Hepatic stellate cell (primary cell): ENCODE data around the gene VRK1.

Source experiments
- DNase-seq: peaks from one replicate; pipeline ENCODE4 v3.0.0; 2011; ENCODE audit warnings: low spot score

VRK1 gene

DNA sequence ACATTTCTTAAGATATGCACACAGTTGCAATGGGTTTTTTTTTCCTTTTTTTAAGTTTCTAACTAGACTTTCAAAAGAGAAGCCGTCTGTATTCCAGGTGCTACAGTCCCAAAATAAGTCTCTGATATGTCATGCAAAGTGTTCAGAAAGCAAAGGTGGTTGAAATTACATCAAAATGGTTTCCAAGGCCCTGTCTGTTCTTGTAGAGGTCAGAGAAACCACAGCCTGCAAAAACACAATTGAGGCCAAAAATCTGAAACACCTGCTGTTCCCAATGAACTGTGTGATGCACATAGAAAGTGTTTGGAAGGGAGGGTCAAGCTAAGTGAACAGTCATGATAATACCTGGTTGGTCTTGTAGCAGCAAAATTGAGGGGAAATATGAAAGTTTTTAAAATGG lies 91.0 kb downstream of the VRK1 start:
- no peak for DNase-seq

DNA sequence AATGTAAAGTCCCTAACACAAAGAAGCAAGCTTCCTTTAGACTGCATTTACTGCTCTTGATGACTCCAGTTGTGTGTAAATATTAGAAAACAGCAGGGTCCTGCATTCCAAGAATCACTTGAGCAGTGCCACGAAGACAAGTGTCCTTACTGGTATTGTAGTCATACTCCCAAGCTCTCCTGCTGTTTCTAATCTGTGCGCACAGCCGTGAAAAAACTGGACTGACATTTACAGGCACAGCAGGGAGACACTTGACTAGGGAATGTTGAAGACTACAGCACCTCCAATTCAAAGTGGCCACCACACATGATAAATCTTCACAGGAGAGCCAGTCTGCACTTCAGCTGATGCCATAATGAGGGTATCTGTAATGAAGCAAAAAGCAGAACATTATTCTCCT lies 91.4 kb downstream of the VRK1 start:
- DNase-seq, result no peak

DNA sequence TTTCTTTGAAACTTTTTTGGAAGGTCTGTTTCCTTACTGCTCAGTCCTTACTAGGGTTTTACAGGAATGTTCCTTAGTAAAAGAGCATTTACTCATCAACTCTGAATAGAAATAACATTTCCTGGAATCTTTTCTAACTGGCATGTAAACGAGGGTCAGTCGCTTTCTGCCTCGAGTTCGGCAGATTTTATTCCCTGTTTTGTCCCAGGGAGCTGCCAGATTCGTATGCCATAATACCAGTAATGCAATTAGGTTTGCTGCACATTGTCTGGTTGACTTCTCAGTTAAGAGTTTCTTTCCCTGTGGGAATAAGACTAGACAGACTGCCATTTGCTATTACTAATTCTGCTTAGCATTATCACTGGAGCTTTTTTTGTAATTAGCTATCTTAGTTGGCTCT lies 91.9 kb downstream of the VRK1 start:
- no peak for DNase-seq

DNA sequence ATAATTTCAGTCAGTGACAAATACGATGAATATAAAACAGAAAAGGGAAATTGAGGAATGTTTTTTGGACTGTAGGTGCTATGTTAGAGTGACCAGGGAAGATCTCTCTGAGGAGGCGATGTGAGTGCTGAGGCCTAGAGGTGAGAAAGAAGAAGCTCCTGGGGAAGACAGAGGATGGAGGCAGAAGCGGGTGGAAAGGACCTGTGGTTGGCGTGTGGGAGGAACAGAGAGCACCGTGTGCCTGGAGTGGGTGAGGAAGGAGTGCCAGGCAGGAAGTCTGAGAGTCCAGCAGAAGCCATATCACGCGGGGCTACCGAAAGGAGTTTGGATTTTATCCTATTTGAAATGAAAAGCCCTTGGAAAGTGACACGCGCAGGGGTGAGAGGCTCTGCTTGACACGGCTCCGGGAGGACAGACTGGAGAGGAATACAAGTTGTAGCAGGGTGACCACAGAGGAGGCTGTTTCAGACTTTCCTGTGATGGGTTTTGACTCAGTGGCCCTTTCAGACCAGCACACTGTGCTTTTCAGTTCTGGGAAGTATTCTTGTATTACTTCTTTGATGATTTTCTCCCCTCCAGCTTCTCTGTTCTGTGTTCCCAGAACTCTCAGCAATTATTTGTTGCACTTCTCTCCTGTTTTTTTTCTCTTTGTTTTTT lies 96.9 kb downstream of the VRK1 start:
- no peak for DNase-seq

DNA sequence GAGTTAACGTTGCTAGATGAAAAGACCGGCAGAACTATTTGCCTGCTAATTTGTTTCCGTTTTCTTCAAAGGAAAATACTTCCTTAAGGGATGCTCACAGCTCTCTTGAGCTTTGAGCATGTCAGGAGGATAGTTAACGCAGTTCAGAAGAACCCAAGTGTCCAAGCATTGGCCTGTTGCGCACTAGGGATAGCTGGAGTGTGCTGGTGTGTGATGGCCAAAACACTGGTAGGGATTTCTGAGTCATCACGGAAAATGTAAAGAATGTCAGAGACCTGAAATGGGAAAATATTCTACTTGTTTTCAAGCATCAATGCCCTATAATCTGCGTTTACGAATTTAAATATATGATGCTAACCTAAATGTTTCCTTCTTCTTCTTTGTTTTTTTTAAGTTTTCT lies 97.8 kb downstream of the VRK1 start:
- DNase-seq, result no peak

DNA sequence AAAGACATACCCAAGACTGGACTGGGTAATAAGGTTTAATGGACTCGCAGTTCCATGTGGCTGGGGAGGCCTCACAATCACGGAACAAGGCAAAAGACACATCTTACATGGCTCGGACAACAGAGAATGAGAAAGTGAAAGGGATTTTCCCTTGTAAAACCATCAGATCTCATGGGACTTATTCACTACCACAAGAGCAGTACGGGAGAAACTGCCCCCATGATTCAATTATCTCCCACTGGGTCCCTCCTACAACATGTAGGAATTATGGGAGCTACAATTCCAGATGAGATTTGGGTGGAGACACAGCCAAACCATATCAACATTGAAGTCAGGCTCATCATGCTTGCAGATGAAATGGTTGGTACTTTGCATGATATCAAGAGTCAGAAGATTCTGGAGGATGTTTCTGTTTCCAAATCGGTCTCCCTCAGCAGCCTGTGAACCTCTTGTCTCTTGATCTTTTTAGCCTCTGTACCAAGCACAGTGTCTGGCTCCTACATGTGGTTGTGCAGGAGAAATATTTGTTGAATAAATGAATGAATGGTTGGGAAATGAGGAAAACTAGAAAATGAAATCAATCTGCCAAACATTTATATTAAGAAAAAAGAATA lies 98.6 kb downstream of the VRK1 start:
- DNase-seq, result no peak

DNA sequence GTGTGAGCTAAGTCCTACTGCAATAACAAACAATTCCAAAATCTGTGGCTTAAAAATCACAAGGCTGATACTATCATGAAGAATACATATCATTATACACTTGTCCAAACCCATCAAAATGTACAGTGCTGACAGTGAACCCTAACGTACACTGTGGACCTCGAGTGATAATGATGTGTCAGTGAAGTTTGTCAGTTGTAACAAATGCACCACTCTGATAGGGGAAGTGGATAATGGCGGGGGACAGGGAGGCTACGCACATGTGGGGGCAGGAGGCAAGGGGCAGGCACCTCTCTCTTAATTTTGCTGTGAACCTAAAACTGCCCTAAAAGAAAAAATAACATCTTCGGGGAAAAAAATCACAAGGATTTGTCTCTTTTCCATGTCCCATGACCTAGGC lies 100.0 kb downstream of the VRK1 start:
- no peak for DNase-seq

DNA sequence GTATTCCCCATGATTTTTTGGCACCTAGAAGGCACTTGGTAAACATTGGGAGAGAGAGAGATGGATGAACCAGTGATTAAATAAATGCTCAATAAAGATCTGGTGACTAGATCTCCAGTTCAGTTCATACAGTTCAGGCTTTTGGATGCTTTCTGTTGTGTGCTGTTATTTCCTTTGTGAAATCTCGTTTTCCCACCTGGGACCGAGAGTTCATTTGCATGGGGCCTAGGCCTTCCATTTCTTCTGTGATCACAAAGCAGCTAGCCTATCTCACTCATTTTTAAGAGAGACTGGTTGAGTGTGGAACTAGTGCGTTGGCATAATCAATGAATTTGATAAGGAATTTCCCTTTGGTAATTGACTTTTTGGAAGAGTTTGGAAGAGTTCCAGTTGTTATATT lies 104.0 kb downstream of the VRK1 start:
- DNase-seq, result no peak

DNA sequence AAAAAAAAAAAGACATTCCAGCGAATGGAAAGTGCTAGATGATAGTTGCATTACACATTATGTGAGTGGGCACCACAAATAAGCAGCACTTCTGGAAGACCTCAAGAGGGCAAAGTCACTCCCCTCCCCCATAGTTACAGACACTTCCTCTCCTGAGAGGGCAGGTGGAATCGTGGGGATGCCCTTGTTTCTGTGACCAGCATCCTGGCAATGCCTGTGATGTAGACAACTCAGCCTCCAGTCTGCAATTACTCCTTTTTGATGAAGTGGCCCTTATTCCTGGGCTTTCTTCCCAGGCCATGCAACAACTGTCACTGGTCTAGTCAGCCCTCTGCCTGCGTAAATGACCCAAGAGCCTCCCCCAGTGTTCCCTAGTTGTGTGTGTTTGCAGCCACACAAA lies 104.8 kb downstream of the VRK1 start:
- DNase-seq, result no peak

DNA sequence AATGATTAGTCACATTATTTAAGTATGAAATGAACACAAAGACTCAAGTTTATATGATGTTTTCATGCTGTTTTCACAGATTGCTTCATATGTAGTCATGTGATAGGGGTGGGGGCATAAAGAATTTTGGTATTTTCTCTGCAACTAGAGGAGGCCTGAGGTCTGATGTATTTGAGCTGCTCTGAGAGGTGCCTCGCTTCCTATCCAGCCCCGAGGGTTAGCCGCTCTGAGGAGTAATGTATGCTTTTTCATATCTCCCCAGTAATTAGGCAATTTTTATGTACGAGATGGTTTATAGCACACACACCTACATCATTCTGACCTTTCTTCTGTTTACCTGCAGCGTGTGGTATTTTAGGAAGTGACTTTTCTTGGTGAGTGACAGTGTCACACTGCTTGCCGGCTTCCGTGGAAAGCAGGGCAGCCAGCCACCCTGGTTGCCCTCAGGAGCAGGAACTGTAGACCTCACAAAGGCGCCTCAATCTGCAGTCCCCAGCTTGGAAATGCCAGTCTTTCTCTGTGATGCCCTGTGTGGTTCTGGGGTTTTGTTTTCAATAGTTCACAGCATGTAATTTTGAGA lies 106.4 kb downstream of the VRK1 start:
- no peak for DNase-seq

DNA sequence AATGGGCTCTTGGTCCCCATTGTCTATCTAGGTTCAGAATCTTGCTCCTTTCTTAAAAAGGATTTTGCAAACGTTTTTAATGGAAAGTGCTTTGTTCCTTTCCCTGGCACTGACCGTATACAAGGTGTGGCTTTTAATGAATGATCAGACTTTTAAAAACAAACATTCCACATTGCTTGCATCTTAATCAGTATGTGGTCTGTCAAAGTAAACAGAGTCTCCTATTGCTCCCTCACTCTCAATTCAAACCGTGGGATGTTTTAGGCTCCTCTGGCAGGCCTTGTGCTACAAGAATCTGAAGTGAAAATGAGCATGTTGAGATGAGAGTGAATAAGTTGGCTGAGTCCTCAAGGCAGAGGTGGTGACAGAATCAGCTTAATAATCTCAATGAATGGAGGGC lies 107.0 kb downstream of the VRK1 start:
- DNase-seq, result no peak

DNA sequence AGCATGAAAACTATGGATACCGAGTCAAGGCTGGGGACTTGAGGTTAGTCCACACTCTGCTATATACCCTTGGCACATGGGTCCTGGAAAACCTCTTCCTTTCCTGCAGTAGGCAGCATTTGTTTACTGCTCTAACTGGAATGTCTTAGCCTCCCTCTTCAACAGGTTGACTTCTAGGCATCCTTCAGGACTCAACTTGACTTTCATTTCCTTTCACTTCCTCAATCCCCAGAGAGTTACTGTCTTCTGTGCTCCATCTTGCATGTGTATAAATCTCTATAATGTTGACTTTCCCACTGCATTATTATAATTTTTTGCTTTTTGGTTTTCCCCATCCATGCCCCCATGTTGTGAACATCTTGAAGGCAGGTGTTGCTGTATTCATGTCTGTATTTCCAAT lies 107.9 kb downstream of the VRK1 start:
- no peak for DNase-seq

DNA sequence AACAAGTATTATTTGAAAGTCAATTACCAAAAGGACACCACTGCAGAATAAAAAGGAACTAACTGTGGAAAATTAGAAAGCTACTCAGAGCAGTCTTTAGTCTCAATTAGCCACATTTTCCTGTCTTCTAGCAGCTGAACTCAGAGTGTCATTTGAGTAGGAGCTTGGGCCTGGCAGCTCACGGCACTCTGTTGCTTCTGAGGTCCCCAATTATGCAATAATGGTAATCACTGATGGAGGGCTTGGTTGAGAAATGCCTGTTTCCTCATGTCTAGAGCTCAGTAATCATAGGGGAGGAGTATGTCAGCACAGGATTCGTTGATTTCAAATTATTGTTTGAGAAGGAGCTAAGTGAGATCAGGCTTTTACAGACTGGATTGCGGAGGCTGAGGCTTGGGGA lies 108.6 kb downstream of the VRK1 start:
- DNase-seq, result no peak

DNA sequence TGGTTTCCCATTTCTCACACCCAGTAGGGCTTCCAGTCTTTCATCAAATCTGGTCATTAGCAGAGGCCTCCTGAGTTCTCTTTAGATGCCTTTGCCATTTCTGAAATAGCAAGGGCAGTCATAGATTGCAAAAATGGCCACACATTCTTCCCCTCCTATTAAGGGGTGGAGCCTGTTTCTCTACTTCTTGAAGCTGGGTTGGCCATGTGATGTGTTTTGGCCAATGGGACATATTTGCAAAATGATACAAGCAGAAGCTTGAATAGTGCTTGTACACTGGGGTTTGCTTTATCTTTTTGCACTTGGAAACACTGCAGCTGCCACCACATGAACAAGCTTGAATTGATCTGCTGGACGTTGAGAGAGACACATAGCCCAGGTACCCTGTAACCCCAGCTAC lies 109.3 kb downstream of the VRK1 start:
- no peak for DNase-seq

DNA sequence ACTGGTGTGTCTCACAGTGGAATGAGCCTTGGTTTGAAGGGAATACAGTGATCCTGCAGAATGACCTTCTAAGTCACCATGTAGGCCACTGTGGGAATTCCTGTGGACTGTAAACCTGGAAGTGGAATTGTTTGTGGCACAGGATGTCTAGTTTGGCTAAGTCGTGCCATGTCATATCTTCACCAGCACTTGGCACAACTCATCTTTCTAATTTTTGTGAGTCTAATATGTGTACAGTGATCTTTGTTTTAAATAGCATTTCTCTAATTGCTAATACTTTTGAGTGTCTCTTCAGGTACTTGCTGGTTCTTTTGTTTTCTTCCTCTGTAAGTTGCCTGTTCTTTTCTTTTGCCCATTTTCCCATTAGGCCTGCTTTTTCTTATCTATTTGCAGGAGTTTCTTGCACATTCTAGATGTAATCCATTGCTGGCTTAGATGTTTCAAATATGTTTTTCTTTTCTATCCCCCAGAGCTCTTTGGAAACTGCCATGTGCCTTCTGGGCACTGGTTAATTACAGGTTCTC lies 112.7 kb downstream of the VRK1 start:
- no peak for DNase-seq

DNA sequence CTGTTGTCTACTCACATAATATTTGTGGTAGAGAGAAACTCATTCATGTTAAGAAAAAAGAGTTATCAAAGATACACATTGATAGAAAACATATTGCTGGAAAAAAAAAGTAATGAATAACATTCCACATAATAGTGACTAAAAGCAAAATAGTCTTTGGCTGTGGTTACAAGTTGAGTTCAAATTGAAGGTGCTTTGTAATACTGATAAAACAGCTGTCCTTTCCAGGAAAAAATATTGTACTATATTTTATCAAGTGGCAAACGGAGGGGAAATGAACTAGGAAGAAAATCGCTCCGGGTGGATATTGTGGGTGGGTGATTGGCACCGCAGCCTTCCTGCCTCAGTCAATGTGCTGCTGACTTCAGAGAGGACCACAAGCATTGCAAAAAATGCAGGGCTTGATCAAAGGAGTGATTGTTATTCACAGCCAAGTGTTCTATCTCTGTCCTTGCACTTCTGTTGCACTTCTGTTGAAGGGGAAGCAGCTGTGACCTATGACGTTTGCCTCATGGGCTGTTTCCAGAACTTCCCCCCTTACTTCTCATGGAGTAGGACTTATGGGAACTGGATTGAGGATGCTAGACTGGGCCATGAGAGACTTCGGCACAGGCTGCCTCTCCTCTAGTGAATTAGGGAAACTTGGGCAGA lies 114.4 kb downstream of the VRK1 start:
- DNase-seq, result no peak

DNA sequence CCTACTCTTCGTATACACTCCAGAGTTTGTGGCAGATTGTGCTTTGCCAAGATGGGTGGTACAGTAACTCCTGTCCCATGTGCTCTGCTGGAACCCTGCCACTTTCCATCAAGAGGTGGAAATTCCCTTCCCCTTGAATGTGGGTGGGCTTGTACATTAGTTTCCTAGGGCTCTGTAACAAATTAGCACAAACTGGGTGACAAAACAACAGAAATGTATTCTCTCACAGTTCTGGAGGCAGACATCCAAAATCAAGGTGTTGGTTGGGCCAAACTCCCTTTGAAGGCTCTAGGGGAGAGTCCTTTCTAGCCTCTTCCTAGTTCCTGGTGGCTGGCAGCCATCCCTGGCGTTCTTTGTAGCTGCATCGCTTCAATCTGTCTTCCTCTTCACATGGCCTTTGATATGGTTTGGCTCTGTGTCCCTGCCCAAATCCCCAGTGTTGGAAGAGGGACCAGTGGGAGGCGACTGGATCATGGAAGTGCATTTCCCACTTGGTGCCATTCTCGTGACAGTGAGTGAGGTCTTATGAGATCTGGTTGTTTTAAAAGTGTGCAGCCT lies 117.5 kb downstream of the VRK1 start:
- DNase-seq, result no peak

DNA sequence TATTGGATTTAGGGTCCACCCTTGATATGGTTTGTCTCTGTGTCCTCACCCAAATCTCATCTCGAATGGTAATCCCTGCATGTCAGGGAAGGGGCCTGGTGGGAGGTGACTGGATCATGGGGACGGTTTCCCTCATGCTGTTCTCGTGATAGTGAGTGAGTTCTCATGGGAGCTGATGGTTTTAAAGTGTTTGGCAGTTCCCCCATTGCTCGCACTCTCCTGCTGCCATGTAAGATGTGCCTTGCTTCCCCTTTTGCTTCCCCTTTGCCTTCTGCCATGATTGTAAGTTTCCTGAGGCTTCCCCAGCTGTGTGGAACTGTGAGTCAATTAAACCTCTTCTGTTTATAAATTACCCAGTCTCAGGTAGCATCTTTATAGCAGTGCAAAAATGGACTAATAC lies 118.3 kb downstream of the VRK1 start:
- no peak for DNase-seq

DNA sequence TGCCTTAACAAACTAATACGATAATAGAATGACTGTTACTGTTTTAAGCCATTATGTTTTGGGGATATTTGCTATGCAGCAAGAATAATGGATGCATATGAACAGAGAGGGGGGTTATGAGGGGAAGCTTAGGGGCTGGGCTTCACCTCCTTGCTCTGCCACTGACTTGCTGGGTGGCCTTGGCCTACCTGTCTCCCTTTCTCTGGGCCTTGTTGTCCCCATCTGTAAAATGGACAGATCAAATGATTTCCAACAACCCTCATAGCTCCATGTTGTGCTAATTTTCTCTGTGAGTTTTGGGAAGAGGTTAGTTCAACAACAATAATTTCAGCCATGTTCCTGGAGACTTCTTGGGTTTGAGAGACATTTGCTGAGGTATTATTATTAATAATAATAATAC lies 119.6 kb downstream of the VRK1 start:
- no peak for DNase-seq

DNA sequence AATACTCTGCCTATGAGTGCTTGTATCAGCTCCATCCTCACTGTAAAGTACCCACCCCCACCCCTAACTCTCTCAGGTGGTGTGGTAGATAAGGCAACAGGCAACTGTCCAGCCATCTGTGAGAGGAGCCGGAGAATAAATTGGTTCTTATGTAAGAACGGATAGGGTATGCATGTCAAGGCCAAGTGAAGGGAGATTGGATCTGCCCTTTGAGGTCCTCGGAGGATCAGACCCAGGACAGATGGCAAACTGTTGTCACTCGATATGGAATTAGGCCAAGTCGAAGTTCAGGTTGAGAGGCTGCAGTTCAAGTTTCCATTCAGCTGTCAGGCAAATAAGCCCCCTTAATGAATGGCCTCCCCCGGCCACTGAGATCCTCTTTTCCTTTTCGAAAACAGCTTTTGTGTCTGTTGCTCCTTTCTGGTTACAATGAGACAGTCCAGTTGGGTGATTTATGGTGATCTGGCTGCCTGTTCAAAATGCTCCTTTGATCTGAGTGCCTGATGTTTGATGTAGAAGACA lies 120.3 kb downstream of the VRK1 start:
- no peak for DNase-seq

DNA sequence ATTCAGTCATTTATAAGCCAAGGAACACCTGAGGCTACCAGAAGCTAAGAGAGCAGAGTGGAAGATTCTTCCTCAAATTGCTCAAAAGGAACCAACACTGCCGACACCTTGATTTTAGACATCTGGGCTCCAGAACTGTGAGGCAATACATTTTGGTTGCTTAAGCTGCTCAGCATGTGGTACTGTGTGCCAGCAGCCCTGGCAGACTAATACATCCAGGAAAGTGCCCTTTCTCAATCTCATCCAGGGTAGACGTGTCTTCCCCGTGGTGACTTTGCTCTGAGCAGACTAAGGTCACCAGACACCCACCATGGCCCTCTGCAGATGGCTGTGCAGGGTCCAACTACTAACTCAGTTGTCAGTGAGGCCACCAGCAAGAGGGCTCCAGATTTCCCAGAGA lies 122.8 kb downstream of the VRK1 start:
- no peak for DNase-seq

DNA sequence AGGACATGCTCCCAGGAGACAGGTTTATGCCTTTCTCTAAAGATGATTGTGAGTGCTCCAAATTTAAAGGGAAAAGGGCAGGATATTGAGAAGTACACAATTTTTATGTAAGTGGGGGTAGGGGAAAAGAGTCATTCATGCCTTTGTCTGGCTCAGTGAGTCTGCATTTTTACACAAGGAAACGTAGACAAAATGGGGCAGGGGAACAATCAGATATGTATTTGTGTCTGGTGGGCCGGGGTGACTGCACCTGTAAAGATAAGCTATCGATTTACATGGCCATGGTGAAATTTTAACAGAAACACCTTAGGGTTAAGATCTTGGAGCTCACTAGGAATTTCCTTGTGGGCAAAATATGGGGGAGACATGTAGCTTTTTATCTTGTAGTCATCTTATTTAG lies 123.6 kb downstream of the VRK1 start:
- no peak for DNase-seq

DNA sequence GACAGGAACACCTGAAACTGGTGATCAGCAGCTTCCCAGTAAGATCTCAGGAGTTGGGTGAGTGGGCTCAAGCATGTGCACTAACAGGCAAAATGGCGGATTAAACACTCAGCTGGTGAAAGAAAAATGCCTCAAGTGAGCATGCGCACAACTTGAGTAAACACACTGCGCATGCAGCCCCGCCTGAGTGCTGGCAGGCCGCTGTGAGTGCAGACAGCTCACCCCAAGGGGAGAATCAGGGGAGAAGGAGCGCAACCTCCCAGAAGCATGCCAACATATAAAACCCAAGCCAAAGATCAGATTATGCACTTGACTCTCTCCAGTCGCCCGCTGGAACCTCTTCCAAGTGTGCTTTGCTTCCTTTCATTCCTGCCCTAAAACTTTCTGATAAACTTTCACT lies 125.8 kb downstream of the VRK1 start:
- no peak for DNase-seq
